ENCODE data around the gene PLPP6.
"Not testable (repeated sequence)": the region's sequence is repeated elsewhere in the genome, so short reads cannot be mapped to it uniquely, and the experiment has no call there.

Gene PLPP6

DNA sequence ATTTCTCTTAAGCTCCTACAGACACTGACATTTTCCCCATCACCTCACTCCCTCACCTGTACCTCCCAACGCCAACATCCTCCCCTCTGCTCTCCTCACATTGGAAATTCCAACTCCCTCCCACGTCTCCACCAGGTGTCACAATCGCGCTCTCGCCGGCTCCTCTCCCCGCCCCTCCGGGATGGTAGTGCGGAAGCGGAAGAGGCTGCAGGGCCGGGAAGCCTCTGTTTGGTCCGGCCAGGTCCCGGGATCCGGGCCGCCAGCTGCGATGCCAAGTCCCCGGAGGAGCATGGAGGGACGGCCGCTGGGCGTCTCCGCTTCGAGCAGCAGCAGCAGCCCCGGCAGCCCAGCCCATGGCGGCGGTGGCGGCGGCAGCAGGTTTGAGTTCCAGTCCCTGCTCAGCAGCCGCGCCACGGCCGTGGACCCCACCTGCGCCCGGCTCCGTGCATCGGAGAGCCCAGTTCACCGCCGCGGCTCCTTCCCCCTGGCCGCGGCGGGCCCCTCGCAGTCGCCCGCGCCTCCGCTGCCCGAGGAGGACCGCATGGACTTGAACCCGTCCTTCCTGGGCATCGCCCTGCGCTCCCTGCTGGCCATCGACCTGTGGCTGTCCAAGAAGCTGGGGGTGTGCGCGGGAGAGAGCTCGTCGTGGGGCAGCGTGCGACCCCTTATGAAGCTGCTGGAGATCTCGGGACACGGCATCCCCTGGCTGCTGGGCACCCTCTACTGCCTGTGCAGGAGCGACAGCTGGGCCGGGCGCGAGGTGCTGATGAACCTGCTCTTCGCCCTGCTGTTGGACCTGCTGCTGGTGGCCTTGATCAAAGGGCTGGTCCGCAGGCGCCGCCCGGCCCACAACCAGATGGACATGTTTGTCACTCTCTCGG lies at the start of gene PLPP6:
Gene PLPP6, plus strand, starts transcription at position 187 of the 881 bp plus-strand sequence. Its CDS starts 82 bp downstream, at position 269.
- FAIRE-seq, result no peak

DNA sequence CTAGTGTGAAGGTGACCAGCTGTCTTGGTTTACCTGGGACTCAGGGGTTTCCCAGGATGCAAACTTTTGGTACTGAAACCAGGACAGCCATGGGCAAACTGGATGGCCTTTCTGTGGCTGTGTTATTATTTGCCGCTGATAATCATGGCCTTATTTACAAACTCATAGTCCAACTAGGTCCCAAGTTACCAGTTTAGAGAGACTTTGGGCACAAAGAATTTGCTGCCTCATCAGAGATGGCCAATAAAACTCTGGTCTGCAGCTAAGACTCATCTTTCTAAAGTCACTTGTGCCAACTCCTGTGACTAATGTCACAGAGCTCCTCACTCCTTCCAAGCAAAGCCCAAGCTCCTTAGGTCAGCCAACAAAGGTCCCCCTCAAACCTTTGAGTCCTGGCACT lies 47.5 kb upstream of the PLPP6 start:
- no peak for FAIRE-seq

DNA sequence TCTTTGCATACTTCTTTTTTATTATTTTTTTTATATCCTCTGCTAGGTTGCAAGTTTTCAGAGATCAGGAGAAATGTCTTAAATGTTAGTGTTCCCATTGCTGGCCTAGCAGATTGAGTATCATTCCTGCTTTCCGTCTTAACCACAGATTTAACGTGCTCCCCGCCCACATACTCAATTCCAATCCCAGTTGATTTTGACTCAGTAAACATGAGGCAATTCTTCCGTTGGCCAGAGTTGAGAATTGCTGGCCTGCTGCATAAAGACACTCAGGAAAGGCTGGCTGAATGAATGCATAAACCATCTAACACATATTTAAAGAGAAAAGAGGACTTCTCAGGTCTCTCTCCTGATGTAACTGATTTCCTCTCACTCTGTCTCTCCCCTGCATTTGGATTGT lies 46.8 kb upstream of the PLPP6 start:
- no peak for FAIRE-seq

DNA sequence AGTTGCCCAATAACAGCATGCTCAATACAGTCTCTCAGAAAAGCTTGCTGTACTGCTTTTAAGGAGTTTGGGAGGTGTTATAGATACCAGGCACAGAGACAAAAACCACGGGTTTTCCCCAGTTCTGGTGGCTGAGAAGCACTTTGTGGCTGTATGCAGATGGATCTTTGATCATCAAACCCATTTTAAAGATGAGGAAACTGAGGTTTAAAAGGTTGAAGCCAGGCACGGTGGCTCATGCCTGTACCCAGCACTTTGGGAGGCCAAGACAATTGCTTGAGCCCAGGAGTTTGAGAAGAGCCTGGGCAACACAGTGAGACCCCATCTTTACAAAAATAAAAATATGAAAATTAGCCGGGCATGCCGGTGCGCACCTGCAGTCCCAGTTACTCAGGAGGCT lies 46.3 kb upstream of the PLPP6 start:
- no peak for FAIRE-seq

DNA sequence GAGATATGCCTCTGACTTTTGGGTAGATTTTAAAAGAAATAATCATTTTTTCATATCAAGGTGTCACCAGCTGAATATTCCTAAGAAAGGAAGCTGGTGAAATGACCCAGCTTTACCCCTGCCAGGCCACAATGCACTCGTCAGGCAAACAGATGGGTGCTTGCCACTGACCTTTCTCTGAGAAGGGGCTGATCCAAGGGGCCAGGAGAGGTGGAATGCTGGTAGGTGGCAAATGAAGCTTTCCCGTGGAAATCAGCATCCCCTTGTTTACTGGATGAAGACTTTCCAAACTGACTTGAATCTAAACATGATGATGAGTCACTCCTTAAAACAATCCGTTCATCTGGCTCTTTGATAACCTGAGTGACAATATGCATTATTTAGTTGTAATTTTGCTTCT lies 44.3 kb upstream of the PLPP6 start:
- no peak for FAIRE-seq

DNA sequence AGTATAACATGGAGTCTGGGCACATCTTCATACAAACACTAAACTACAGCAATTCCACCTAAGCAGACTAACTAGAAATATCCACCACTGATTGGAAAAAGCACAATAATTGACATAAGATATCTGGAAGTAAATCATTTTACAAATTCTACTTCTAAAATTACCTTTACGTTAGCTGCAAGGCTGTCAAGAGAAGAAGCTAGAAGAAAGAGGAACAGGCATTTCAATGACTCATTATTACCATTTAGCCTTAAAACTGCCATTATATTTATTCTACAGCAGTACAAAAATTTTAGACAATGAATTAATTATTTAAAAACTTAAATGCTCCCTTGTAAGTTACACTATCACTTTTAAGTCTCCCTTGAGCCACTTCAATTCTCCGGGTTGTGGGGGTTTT lies 43.4 kb upstream of the PLPP6 start:
- FAIRE-seq, result no peak

DNA sequence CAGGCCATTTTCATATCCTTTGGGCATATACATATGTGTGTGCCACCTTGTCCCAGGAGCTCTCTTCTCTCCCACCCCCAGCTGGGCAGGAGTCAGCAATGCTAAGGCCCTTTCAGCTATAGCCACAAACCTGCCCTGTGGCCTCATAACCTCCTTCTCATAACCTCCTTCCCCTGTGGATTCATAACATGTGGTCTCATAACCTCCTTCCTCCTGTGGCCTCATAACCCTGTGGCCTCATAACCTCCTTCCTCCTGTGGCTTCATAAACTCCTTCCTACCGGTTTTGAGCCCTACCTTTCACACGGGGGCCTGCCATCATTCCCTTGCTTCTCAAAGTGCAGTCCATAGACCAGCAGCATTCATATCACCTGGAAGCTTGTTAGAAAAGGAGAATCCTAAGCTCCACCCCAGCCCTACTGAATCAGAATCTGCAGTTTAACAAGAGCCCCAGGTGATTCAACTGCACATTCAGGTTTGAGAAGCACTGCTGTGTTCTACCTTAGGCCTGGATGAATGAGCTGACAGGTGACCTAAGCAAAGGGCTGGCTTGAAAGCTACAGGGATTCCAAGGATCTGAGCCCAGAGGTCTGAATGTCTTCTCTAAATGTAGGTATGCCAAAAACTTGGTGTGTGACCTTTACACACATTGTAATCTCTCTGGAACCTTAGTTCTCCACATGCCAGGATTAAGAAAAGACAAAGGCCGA lies 41.9 kb upstream of the PLPP6 start:
- no peak for FAIRE-seq

DNA sequence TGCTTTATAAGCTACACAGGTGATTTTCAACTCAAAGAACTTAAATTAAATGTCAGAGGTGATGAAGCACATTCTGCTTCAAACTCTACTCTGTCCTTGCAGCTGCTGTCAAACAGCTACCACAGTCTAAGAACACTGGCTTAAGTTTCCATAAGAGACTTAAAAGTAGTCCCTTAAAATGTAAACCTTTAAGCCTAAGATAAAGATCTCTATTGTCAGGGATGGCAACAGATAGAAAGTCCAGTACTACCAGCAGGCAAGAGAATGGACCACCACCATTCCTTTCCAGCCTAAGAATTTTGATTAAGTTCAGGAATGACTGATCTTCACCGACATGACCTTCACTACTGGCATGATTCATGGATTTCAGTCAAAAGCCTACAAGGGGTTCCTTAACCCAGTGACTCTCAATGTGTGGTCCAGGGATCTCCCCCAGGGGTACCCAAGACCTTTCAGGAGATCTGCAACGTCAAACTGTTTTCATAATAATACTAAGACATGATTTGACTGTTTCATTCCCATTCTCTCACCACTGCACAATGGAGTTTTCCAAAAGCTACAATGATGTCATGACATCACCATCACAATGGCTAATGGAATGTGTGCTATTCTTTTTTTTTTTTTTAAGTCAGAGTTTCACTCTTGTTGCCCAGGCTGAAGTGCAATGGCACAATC lies 41.1 kb upstream of the PLPP6 start:
- no peak for FAIRE-seq

DNA sequence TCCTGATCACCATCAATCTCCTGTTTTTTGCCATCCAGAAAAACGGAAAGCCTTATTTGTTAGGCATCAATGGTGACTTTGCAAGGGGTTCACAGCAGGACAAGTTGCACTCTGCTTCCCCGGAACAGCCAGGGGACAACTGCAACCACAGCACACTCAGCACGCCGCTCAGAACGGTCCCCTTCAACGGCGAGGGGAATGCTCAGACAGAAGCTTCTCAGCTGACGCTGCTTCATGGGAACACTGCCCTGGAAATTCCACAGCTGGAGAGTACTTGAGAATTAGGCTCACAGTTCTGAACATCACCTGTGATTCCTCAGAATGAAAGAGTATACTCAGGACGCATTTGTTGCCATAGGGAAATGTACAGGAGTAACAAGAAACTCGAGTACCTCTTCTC lies 40.1 kb upstream of the PLPP6 start:
- FAIRE-seq, result no peak

DNA sequence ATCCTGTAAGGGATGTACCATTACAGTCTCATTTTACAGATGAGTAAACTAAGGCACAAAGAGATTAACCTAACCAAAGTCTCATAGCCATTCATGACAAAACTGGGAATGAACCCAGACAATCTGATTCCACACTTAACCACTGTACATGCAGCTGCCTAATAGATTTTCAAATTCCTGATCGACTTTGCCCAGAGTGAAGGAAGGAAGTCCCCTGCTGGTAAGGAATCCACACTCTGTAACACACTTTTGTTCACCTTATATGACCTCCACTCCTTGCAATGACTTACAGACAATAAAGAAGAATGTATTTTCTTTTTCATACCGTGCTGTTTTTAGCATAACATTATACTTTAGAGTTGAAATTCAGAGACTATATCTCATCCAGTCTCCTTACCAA lies 31.3 kb upstream of the PLPP6 start:
- no peak for FAIRE-seq

DNA sequence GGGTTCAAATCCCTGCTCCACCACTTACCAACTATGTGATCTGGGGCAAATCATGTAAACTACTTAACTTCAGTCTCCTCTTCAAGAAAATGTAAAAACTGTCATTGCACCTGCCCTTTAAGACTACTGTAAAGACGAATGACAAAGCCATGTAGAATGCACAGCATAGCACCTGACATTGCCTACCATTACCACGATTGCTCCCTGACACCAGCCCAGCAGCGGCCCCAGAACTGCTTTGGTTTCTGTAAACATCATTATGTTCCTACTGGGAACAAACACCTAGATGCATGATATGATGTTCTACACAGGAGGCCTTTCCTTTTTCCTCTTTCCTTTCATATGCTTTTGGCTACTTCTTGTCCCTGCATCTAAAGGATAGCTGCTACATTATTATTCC lies 23.1 kb upstream of the PLPP6 start:
- FAIRE-seq, result no peak

DNA sequence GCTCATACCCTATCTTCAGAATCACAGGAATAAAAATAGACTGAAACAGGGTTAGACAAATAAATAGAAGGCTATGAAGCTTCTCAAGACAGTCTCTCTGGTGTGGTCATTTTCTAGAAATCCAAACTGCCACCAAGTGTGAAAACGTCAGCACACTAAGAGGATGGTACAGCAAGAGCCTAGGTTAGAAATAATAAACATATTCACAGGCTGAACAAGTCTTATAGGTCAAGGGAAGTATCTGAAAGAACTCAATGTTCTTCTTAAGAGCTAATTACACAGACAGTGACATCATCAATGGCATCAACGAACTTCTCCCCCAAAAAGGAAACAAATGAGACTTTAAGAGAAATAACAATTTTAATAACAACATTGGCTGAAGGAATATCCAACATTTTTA lies 22.7 kb upstream of the PLPP6 start:
- FAIRE-seq, result no peak

DNA sequence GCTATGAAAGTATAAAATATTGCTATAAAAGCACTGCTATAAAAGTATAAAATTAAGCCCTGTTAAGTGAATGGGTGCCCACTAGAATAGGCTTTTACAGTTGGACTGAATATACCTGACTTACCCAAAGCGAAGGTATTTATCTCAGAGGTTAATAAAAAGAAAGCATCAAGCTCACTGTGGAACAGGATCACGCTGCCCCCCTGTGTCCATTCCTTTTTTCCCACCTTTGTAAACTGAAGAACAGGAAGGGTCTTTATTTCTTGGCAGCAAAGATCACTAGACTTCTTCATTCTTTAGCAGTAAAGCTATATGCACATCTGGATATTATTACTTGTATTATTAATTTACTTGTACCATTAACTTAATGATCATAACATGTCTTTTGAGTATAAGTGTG lies 22.1 kb upstream of the PLPP6 start:
- no peak for FAIRE-seq

DNA sequence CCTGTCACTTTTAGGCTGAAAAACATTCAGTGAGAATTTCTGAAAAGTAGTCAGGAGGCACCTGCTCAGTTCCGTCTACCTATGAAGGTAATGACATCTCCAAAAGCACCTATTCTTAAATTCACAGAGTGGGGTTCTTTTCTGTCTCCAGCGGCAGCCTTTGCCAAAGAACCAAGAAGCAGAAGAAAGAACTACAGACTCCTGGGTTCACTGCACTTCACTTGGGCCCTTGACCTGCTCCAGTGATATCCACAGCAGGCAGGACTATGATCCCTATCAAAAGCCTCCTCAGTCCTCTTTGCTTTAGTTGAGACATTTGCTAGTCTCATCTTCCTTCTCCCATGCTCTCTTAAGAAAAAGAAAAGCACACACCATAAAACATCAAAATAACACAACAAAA lies 19.7 kb upstream of the PLPP6 start:
- no peak for FAIRE-seq

DNA sequence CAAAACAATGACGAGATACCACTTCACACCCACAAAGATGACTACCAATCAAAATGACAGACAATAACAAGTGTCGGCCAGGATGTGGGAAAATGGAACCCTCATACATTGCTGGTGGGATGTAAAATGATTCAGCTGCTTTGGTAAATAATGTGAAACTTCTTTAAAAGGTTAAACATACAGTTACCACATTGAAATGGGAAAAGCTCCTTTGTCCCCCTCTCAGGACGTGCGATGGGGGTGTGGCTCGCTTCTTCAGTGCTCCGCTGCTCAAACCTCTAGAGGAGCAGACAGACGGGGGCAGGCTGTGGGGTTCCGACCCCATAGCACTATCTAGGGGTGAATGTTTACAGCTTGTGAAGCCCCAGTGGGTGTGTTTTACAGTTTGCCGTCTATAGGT lies 8.0 kb upstream of the PLPP6 start:
- FAIRE-seq, result no peak

DNA sequence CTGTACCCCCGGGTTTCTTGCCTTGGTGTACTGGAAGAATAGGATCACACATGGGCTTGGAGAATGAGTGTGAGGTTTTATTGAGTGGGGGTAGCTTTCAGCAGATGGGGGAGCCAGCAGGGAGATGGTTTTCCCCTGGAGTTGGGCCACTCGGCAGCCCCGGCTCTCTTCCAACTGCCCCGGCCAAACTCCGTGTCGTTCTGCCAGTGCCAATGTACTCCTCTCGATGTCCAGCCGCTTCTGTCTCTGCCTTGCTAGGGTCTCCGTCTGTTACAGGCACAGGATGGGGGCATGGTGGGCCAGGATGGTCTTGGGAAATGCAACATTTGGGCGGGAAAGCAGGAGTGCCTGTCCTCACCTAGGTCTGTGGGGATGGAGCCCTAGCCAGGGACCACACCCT lies 7.6 kb upstream of the PLPP6 start:
- no peak for FAIRE-seq

DNA sequence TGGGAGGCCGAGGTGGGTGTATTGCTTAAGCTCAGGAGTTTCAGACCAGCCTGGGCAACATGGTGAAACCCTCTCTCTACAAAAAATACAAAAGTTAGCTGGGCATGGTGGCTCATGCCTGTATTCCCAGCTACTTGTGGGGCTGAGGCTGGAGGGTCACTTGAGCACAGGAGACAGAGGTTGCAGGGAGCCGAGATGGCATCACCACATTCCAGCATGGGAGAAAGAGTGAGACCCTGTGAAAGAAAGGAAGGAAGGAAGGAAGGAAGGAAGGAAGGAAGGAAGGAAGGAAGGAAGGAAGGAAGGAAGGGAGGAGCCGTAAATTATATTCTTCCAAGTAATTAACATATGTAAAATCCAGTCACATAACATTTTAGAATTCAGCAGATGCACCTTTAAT lies 5.9 kb upstream of the PLPP6 start:
- FAIRE-seq, result not testable (repeated sequence)

DNA sequence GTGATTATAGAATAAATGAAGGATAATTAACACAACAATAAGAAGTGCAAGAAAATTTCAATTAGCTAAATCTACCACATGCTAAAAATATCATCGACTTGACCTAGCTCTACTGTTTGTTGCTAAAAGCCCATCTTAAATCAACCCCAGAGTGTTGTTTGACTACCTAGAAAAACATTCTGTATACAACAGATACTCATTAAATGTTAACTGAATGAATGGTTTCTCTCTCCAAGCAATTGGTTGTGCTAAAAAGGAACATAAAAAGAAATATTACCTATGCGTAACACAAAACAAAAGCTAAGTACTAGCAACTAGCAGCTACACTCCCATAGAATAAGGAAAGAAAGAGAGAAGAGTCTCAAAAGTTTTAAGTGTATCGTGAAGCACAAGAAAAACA lies 5.5 kb upstream of the PLPP6 start:
- no peak for FAIRE-seq

DNA sequence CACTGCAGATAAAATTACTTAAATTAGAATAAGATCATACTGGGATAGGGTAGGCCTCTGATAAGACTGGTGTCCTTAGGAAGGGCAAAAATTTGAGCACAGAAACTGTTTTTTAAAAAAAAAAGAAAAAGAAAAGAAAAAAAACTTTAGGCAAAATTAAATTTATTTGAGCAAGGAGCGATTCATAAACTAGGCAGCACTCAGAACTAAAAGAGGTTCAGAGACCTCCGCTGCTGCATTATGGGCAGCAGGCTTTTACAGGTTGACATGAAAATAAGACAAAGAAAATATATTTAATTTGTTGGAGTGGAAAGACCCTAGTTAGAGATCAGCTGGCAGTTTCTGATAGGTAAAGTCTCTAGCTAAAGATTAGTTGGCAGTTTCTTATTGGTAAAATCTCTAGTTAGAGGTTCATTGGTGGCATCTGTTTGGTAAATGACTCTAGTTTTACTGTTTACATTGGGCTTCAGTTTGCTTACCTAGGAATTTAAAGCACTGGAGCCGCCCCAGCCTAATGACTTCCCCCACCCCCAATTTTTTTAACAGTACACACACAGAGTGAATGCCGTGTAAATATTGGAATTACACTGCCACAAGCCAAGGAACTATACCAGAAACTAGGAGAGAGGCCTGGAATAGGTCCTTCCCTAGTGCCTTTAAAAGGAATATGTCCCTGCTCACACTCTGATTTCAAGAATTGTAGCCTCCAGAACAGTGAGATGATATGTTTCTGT lies 4.5 kb upstream of the PLPP6 start:
- no peak for FAIRE-seq

DNA sequence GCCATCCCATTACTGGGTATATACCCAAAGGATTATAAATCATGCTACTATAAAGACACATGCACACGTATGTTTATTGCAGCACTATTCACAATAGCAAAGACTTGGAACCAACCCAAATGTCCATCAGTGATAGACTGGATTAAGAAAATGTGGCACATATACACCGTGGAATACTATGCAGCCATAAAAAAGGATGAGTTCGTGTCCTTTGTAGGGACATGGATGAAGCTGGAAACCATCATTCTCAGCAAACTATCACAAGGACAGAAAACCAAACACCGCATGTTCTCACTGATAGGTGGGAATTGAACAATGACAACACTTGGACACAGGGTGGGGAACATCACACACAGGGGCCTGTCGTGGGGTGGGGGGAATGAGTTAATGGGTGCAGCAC lies 1.4 kb upstream of the PLPP6 start:
- FAIRE-seq, result not testable (repeated sequence)

DNA sequence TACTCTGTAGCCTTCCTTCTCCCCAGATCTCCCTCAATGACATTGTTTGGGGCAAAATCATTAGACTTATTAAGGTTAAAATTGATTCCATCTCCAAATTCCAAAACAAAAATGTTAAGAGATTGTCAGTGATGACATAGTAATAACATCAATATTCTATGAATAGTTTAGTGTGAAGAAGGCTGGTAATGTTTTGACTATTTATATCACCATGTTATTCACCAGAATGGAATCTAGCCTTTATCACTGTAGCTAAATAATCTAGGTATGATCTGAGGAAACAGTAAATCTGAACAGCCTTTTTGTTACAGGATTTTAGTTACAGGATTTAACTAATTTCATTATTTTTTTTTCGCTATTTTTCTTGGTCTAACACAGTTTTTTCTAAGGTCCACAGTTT lies 929 bp upstream of the PLPP6 start:
- FAIRE-seq, result no peak

DNA sequence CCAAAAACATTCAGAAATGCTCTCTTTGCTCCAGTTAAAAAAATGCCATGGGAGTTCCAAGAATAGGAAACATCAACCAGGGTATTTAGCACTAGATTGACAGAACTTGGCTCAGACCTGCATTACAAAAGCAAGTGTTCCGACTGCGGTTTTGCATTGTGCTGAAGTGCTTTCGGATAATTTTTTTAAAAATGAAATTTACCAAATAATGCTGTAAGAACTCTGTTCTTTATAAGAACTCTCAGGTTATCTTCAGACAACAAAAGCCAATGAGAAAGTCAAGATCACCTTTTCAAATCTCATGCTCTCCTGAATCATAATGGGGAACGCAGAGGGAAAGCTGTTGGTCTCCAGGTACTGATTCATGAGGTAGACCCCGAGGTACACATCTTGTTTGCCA lies 483 bp upstream of the PLPP6 start:
- FAIRE-seq, result no peak
